NK-92 (cell line): ENCODE results near the gene DNAJC3.
"Not testable (repeated sequence)": the region's sequence is repeated elsewhere in the genome, so short reads cannot be mapped to it uniquely, and the experiment has no call there.

Experiments
- DNase-seq: peaks from one replicate; lab custom pipeline; 2025; ENCODE audit not compliant: unreplicated experiment; lab: John Stamatoyannopoulos, UW

DNAJC3 gene

GRCh38 chr13:95667235-95667634 lies 9.7 kb upstream of the DNAJC3 start:
- DNase-seq: not testable (repeated sequence)

- DNase-seq: no peak
Measured at GRCh38 chr13:95671597-95671996, 5.3 kb upstream of the DNAJC3 start.

GRCh38 chr13:95676105-95676761 lies 706 bp upstream of the DNAJC3 start:
- DNase-seq: no peak

GRCh38 chr13:95677564-95678266 lies 776 bp downstream of the DNAJC3 start:
- DNase-seq: no peak

GRCh38 chr13:95678967-95679366 lies 2.0 kb downstream of the DNAJC3 start:
- no peak for DNase-seq

- DNase-seq: no peak
Measured at GRCh38 chr13:95679722-95680121, 2.8 kb downstream of the DNAJC3 start.

- no peak for DNase-seq
Measured at GRCh38 chr13:95684418-95684817, 7.5 kb downstream of the DNAJC3 start.

GRCh38 chr13:95684960-95685359 lies 8.0 kb downstream of the DNAJC3 start:
- not testable (repeated sequence) for DNase-seq

GRCh38 chr13:95689582-95689926 lies 12.6 kb downstream of the DNAJC3 start:
- DNase-seq: no peak

GRCh38 chr13:95690986-95691385 lies 14.0 kb downstream of the DNAJC3 start:
- not testable (repeated sequence) for DNase-seq

- no peak for DNase-seq
Measured at GRCh38 chr13:95697052-95697680, 20.2 kb downstream of the DNAJC3 start.

GRCh38 chr13:95698047-95698749 lies 21.3 kb downstream of the DNAJC3 start:
- DNase-seq: no peak

- no peak for DNase-seq
Measured at GRCh38 chr13:95703576-95703975, 26.6 kb downstream of the DNAJC3 start.

GRCh38 chr13:95704510-95704909 lies 27.6 kb downstream of the DNAJC3 start:
- no peak for DNase-seq

GRCh38 chr13:95706356-95706755 lies 29.4 kb downstream of the DNAJC3 start:
- DNase-seq: no peak

- DNase-seq: no peak
Measured at GRCh38 chr13:95707035-95707434, 30.1 kb downstream of the DNAJC3 start.

- DNase-seq: no peak
Measured at GRCh38 chr13:95707442-95708390, 30.8 kb downstream of the DNAJC3 start.

GRCh38 chr13:95708391-95708774 lies 31.4 kb downstream of the DNAJC3 start:
- no peak for DNase-seq

GRCh38 chr13:95708811-95709500 lies 32.0 kb downstream of the DNAJC3 start:
- DNase-seq: no peak

- DNase-seq: no peak
Measured at GRCh38 chr13:95710313-95710712, 33.4 kb downstream of the DNAJC3 start.
